KOPT-K1 (cell line): ENCODE results near the gene PARD3.
"Not testable (repeated sequence)": the region's sequence is repeated elsewhere in the genome, so short reads cannot be mapped to it uniquely, and the experiment has no call there.

Source experiments
- H3K27ac ChIP-seq: fragments of 200-600 bp; sonication (generic); 2 replicates; pipeline ENCODE4 v1.5.1; 2016; ENCODE audit warnings: antibody characterized with exemption, mild to moderate bottlenecking, low read depth, low read length; ENCODE audit not compliant: poor library complexity, severe bottlenecking
- H3K36me3 ChIP-seq: fragments of 200-600 bp; sonication (generic); 2 replicates; pipeline ENCODE4 v1.5.1; 2017; ENCODE audit warnings: antibody characterized with exemption, mild to moderate bottlenecking, low read length, moderate library complexity; ENCODE audit not compliant: insufficient read depth
- H3K9me3 ChIP-seq: fragments of 200-600 bp; sonication (generic); 2 replicates; pipeline ENCODE4 v1.5.1; 2017; ENCODE audit warnings: antibody characterized with exemption, low read length, mild to moderate bottlenecking; ENCODE audit not compliant: insufficient read depth, poor library complexity, severe bottlenecking

Gene PARD3

GRCh38 chr10:34076443-34076842 is 738.7 kb downstream of the PARD3 start:
- no peaks in the 10 kb centered on the region for H3K36me3 ChIP-seq
- no peak overlapping the region for H3K27ac ChIP-seq
- H3K9me3 ChIP-seq: no peaks in the 10 kb centered on the region

- no peak overlapping the region for H3K27ac ChIP-seq
- H3K9me3 ChIP-seq: no peaks in the 10 kb centered on the region
- no peaks in the 10 kb centered on the region for H3K36me3 ChIP-seq
Measured at GRCh38 chr10:34075254-34075926, 739.7 kb downstream of the PARD3 start.

- Histone ChIP-seq H3K36me3 (no peaks in the 10 kb centered on the region), H3K9me3 (no peaks in the 10 kb centered on the region), H3K27ac (no peak overlapping the region)
Measured at GRCh38 chr10:34074051-34074450, 741.0 kb downstream of the PARD3 start.

- not testable (repeated sequence) for H3K9me3 ChIP-seq, H3K36me3 ChIP-seq, H3K27ac ChIP-seq
Measured at GRCh38 chr10:34067741-34068140, 747.4 kb downstream of the PARD3 start.

GRCh38 chr10:34063592-34063991 is 751.5 kb downstream of the PARD3 start:
- Histone ChIP-seq H3K36me3 (no peaks in the 10 kb centered on the region), H3K9me3 (peaks cover 18% of the 10 kb centered on the region), H3K27ac (no peak overlapping the region)

GRCh38 chr10:34061841-34062240 is 753.3 kb downstream of the PARD3 start:
- Histone ChIP-seq H3K27ac (no peak overlapping the region), H3K9me3 (peaks cover 18% of the 10 kb centered on the region), H3K36me3 (no peaks in the 10 kb centered on the region)
